K562 (cell line): Measurements from ENCODE around the gene GPR183. TPM values are rescaled to one million over a fixed set of nuclear protein-coding genes. Genes with fewer than 3 reads are reported as not detected.
A peak's percentile ranks its signal among the peaks of the same experiment; 100 is the strongest.

Experiments used
- ATAC-seq: fragments of 200-7000 bp; cut with Tn5 transposase; 3 replicates; pipeline ENCODE4 v1.9.1; 2020; ENCODE audit warnings: moderate library complexity
- BruUV-seq: library from RNA; stranded (reverse); fragments of 400-500 nt; replicated peaks from 2 replicates; lab custom pipeline; 2021; lab: Mats Ljungman, UMichigan
- CTCF ChIA-PET: fragments of 300-600 bp; formaldehyde crosslinking; extraction: SDS; loops from one replicate; lab custom pipeline; 2021; ENCODE audit warnings: low intra/inter-chr PET ratio; lab: Yijun Ruan, JAX
- POLR2A ChIA-PET: fragments of 300-600, 350-650 bp; sonication (Branson Sonifier 250); formaldehyde crosslinking; extraction: SDS; loops from one replicate; lab custom pipeline; 2021; ENCODE audit warnings: antibody characterized with exemption, inconsistent platforms; lab: Yijun Ruan, JAX
- DNase-seq, 4 experiments: peaks; one replicate each; pipeline versions ENCODE4 v3.0.0 to v3.0.0-alpha.2; 2011 to 2018; ENCODE audit warnings: low spot score in 3 of 4, mixed read lengths in 3 of 4; ENCODE audit errors: extremely low read depth in 1 of 4
- FAIRE-seq: peaks from 2 replicates; lab custom pipeline; 2011; peaks lifted over from hg19 to GRCh38; lab: Jason Lieb, UNC
- H2AFZ ChIP-seq: 2 replicates; pipeline ENCODE4 v1.6.0; 2011; ENCODE audit warnings: low read depth, low read length, control low read depth, inconsistent platforms
- H3K27ac ChIP-seq: fragments of 200-600 bp; 3 replicates; pipeline ENCODE4 v1.8.0; 2011; ENCODE audit warnings: low read depth, mild to moderate bottlenecking, control low read depth, inconsistent platforms, low read length, moderate library complexity, mixed read lengths; ENCODE audit errors: extremely low read depth
- H3K27me3 ChIP-seq, 2 experiments: fragments of 300-600 bp in 1 of 2; 2 replicates in 1 of 2; 3 replicates in 1 of 2; pipeline versions ENCODE4 v1.6.0 to v1.8.0; 2011; ENCODE audit warnings: inconsistent platforms in 2 of 2, low read length in 2 of 2, mild to moderate bottlenecking in 1 of 2, mixed read lengths in 1 of 2, moderate library complexity in 1 of 2; ENCODE audit not compliant: control insufficient read depth in 2 of 2, insufficient read depth in 2 of 2
- H3K36me3 ChIP-seq: fragments of 300-600 bp; 3 replicates; pipeline ENCODE4 v1.8.0; 2011; ENCODE audit warnings: mild to moderate bottlenecking, low read length, inconsistent platforms; ENCODE audit not compliant: control insufficient read depth, insufficient read depth
- H3K4me1 ChIP-seq, 2 experiments: fragments of 200-600 bp in 1 of 2; replicated peaks in 1 of 2; 2 replicates in 1 of 2; 3 replicates in 1 of 2; pipeline versions ENCODE4 v1.5.1 to v1.8.0; 2011; ENCODE audit warnings: inconsistent platforms in 2 of 2, low read length in 2 of 2, mild to moderate bottlenecking in 1 of 2, mixed read lengths in 1 of 2, moderate library complexity in 1 of 2; ENCODE audit not compliant: control insufficient read depth in 2 of 2, insufficient read depth in 2 of 2
- H3K4me2 ChIP-seq: 2 replicates; pipeline ENCODE4 v1.6.1; 2011; ENCODE audit warnings: low read length, control low read depth, inconsistent platforms, mixed read lengths; ENCODE audit not compliant: insufficient read depth
- H3K4me3 ChIP-seq: fragments of 200-600 bp; sonication (generic), shearing (Covaris generic); 2 replicates; pipeline ENCODE4 v1.5.1; 2016; ENCODE audit warnings: control low read depth, inconsistent platforms
- H3K79me2 ChIP-seq: fragments of 200-600 bp; 3 replicates; pipeline ENCODE4 v1.8.0; 2011; ENCODE audit warnings: low read length, inconsistent platforms; ENCODE audit not compliant: control insufficient read depth, insufficient read depth
- H3K9ac ChIP-seq, 2 experiments: 2 replicates each; pipeline versions ENCODE4 v1.6.0 to v1.6.1; 2011; ENCODE audit warnings: low read depth in 2 of 2, low read length in 2 of 2, control low read depth in 1 of 2, inconsistent platforms in 1 of 2, mild to moderate bottlenecking in 1 of 2, mixed read lengths in 1 of 2; ENCODE audit not compliant: insufficient read depth in 1 of 2
- H3K9me1 ChIP-seq: one replicate; pipeline ENCODE4 v1.6.0; 2011; ENCODE audit warnings: inconsistent platforms, mild to moderate bottlenecking, low read length, moderate library complexity; ENCODE audit not compliant: control insufficient read depth, insufficient read depth
- H3K9me3 ChIP-seq: replicated peaks from 2 replicates; pipeline ENCODE4 v1.5.1; 2011; ENCODE audit warnings: low read depth, low read length, inconsistent platforms; ENCODE audit not compliant: control insufficient read depth, insufficient read depth
- H4K20me1 ChIP-seq: replicated peaks from 2 replicates; pipeline ENCODE4 v1.6.1; 2011; ENCODE audit warnings: low read length, inconsistent platforms, mixed read lengths; ENCODE audit not compliant: control insufficient read depth, insufficient read depth
- ELF4 ChIP-seq: fragments of 450-650 bp; formaldehyde crosslinking; IDR thresholded peaks from 2 replicates; pipeline ENCODE4 v1.4.0; 2022; ENCODE audit warnings: missing genetic modification characterization
- FOXK1 ChIP-seq: sonication (generic); formaldehyde crosslinking; IDR thresholded peaks from 2 replicates; pipeline ENCODE4 v1.8.0; 2022; ENCODE audit warnings: missing genetic modification reagents, mild to moderate bottlenecking, borderline replicate concordance
- HDAC1 ChIP-seq, 2 experiments: fragments of 450-650 bp; IDR thresholded peaks; 2 replicates each; pipeline ENCODE4 v1.6.1; 2016 to 2017; ENCODE audit warnings: inconsistent platforms in 1 of 2, mild to moderate bottlenecking in 1 of 2, moderate library complexity in 1 of 2
- MEIS2 ChIP-seq: fragments of 450-650 bp; IDR thresholded peaks from 2 replicates; pipeline ENCODE4 v1.6.1; 2014; ENCODE audit warnings: mild to moderate bottlenecking; ENCODE audit not compliant: partially characterized antibody
- MLLT1 ChIP-seq, 2 experiments: fragments of 450-650 bp; IDR thresholded peaks; 2 replicates each; pipeline ENCODE4 v1.6.1; 2016
- PBX2 ChIP-seq, 2 experiments: IDR thresholded peaks in 1 of 2; conservative IDR thresholded peaks in 1 of 2; 2 replicates each; pipeline ENCODE4 v1.6.1; 2016; ENCODE audit warnings: low read depth in 2 of 2, mild to moderate bottlenecking in 1 of 2, missing compliant biosample characterization in 1 of 2, missing genetic modification characterization in 1 of 2, moderate library complexity in 1 of 2
- PHB2 ChIP-seq: fragments of 450-650 bp; IDR thresholded peaks from 2 replicates; pipeline ENCODE4 v1.6.1; 2017; ENCODE audit warnings: low read depth
- RFX1 ChIP-seq: fragments of 450-650 bp; IDR thresholded peaks from 2 replicates; pipeline ENCODE4 v1.6.1; 2016; ENCODE audit warnings: mild to moderate bottlenecking, moderate library complexity
- SOX6 ChIP-seq: fragments of 450-650 bp; IDR thresholded peaks from 2 replicates; pipeline ENCODE4 v1.6.1; 2014; ENCODE audit warnings: mild to moderate bottlenecking
- ZNF395 ChIP-seq: fragments of 200-800 bp; sonication (Bioruptor generic); IDR thresholded peaks from 2 replicates; pipeline ENCODE4 v1.6.1; 2017; ENCODE audit warnings: missing genetic modification characterization, missing compliant biosample characterization
- ZNF589 ChIP-seq: fragments of 200-800 bp; sonication (Bioruptor generic); IDR thresholded peaks from 2 replicates; pipeline ENCODE4 v1.6.1; 2016; ENCODE audit warnings: low read depth, missing genetic modification characterization, missing compliant biosample characterization
- ZNF766 ChIP-seq: fragments of 200-800 bp; sonication (Bioruptor generic); conservative IDR thresholded peaks from 2 replicates; pipeline ENCODE4 v1.6.1; 2016; ENCODE audit warnings: missing genetic modification characterization, missing compliant biosample characterization
- WGBS: fragments of 100-300 bp; shearing (Covaris generic); methylation state at CpG from one replicate; pipeline ENCODE4 v1.1.6; 2016; ENCODE audit warnings: low coverage, mixed read lengths; ENCODE audit not compliant: insufficient coverage; ENCODE audit errors: missing lambda C conversion rate; 5-methylcytosine and 5-hydroxymethylcytosine counted together
- in situ Hi-C: fragments of 300-500 bp; cut with MboI; formaldehyde crosslinking; loops from 4 replicates; pipeline ENCODE4 v1.15.0; 2018; ENCODE audit warnings: inconsistent platforms, mixed read lengths
- intact Hi-C: fragments of 100-400 bp; cut with micrococcal nuclease; formaldehyde crosslinking; loops from 2 replicates; pipeline ENCODE4 v1.14.2; 2022
- polyA plus RNA-seq, 8 experiments: library from polyadenylated mRNA; depleted of rRNA in 4 of 8; stranded (reverse) in 5 of 8; unstranded in 3 of 8; fragments of >200 nt; fragmentation: Nextera tagmentation in 2 of 8; fragmentation: Illumina TruSeq in 1 of 8; extraction: Ambion mirVana in 2 of 8; extraction: Trizol in 1 of 8; gene quantifications; 2 replicates each; pipeline versions ENCODE4 v1.2.1 to v1.2.3, GENCODE V29; 2011 to 2014; ENCODE audit warnings: inconsistent platforms in 1 of 8, missing spikeins in 1 of 8
- total RNA-seq, 7 experiments: library from RNA; depleted of rRNA in 6 of 7; stranded (reverse); fragments of >200 nt in 6 of 7; fragmentation: Illumina TruSeq in 2 of 7; extraction: Trizol in 2 of 7; gene quantifications; 2 replicates each; pipeline versions ENCODE4 v1.2.1 to v1.2.3, GENCODE V29; 2011 to 2021; ENCODE audit warnings: low replicate concordance in 1 of 7

GPR183 gene
- total and polyA plus RNA-seq, 9 of the 15 experiments (the other 6 are each of a cell fraction or from before 2014, with no cell fraction given) = 1.3 to 10.2 (median 3.7) TPM

GRCh38 chr13:99356262-99357091 is 49.3 kb upstream of the GPR183 start:
- FAIRE-seq = no peak
- Histone ChIP-seq H3K9me3 (no peaks in the 10 kb centered on the region), H4K20me1 (no peaks in the 10 kb centered on the region), H3K4me3 (no peak overlapping the region), H3K9me1 (peaks cover 4% of the 10 kb centered on the region), H3K4me2 (peak overlapping the region; percentile 65; the same call in 1 of the 2 replicates), H3K27me3 (no peaks in the 10 kb centered on the region), H3K79me2 (peaks cover 2% of the 10 kb centered on the region; the same call in 2 of the 3 replicates), H3K27ac (peak overlapping the region; percentile 90), H2AFZ (no peak overlapping the region), H3K36me3 (peaks cover 47% of the 10 kb centered on the region; the same call in 2 of the 3 replicates), H3K9ac (peak overlapping the region; percentile 40 to 58), H3K4me1 (peaks cover 8 to 25% of the 10 kb centered on the region in 2 experiments; a peak in 4 of 5 replicates)
- ATAC-seq = peak; percentile 38
- WGBS = 58% methylated on average over 8 of the region's 10 CpGs
- DNase-seq = peak in 1 of 4 experiments; percentile 48
- BruUV-seq = no TSS peak
- in situ Hi-C loops (no loop called here), intact Hi-C loops (no loop called here)
- CTCF ChIA-PET = no interaction called here
- POLR2A ChIA-PET = interaction anchor here (0.8 to 1.3 kb wide), 4 partner anchors 9 to 26 kb away, joined by 3 to 4 read pairs (median 4); no protein-coding TSS in a partner anchor
- TF ChIP-seq RFX1 (peak; percentile 82), ELF4 (no peak), HDAC1 (IDR thresholded peaks at IDR 0.05) (no peak), MLLT1 (IDR thresholded peaks at IDR 0.05) (0 out of 4 replicates have a peak, but pooled peaks of 1 of the 2 experiments have one; percentile 36), PHB2 (no peak), MEIS2 (peak; percentile 90), ZNF589 (CRISPR knock-in tag) (no peak), FOXK1 (CRISPR knock-in tag) (0 out of 2 replicates have a peak, but pooled peaks have one; percentile 40), PBX2 (CRISPR knock-in tag; IDR thresholded peaks at IDR 0.05; ENCODE audit: low read depth) (no peak), PBX2 (tag; conservative IDR thresholded peaks at IDR 0.05; ENCODE audit: low read depth) (peak; percentile 86), ZNF766 (peak; percentile 78; the same call in 1 of the 2 replicates), ZNF395 (CRISPR knock-in tag) (peak; percentile 36; the same call in 1 of the 2 replicates), SOX6 (peak; percentile 19; the same call in 1 of the 2 replicates)
